GM23248 (cell line): ENCODE data around the gene ATE1. TPM values are rescaled to one million over a fixed set of nuclear protein-coding genes. Genes with fewer than 3 reads are reported as not detected.
"Not testable (repeated sequence)": the region's sequence is repeated elsewhere in the genome, so short reads cannot be mapped to it uniquely, and the experiment has no call there.

ENCODE experiments used
- DNase-seq: peaks from one replicate; pipeline ENCODE4 v3.0.0-alpha.2; 2015
- H2AFZ ChIP-seq: fragments of 200-600 bp; sonication (generic); 2 replicates; pipeline ENCODE4 v1.6.1; 2016; ENCODE audit warnings: antibody characterized with exemption
- H3F3A ChIP-seq: fragments of 200-600 bp; sonication (generic); 2 replicates; pipeline ENCODE4 v1.6.1; 2016; ENCODE audit warnings: mild to moderate bottlenecking, antibody characterized with exemption, mixed run types; ENCODE audit not compliant: insufficient read depth
- H3K27ac ChIP-seq: fragments of 200-600 bp; sonication (generic); 2 replicates; pipeline ENCODE4 v1.5.1; 2016; ENCODE audit warnings: mild to moderate bottlenecking
- H3K27me3 ChIP-seq: fragments of 200-600 bp; sonication (generic); replicated peaks from 2 replicates; pipeline ENCODE4 v1.6.1; 2016; ENCODE audit warnings: mild to moderate bottlenecking; ENCODE audit not compliant: insufficient read depth
- H3K36me3 ChIP-seq: fragments of 200-600 bp; sonication (generic); 2 replicates; pipeline ENCODE4 v1.6.1; 2016; ENCODE audit warnings: low read depth, mild to moderate bottlenecking
- H3K4me1 ChIP-seq: fragments of 200-600 bp; sonication (generic); 2 replicates; pipeline ENCODE4 v1.6.1; 2016; ENCODE audit warnings: mild to moderate bottlenecking; ENCODE audit not compliant: insufficient read depth
- H3K4me2 ChIP-seq: fragments of 200-600 bp; sonication (generic); one replicate; pipeline ENCODE4 v1.6.1; 2016; ENCODE audit warnings: mild to moderate bottlenecking; ENCODE audit not compliant: unreplicated experiment
- H3K4me3 ChIP-seq: fragments of 200-600 bp; sonication (generic); 2 replicates; pipeline ENCODE4 v1.5.1; 2016; ENCODE audit warnings: mild to moderate bottlenecking
- H3K79me2 ChIP-seq: fragments of 200-600 bp; sonication (generic); 2 replicates; pipeline ENCODE4 v1.6.1; 2016; ENCODE audit warnings: mild to moderate bottlenecking; ENCODE audit not compliant: insufficient read depth
- H3K9ac ChIP-seq: fragments of 200-600 bp; sonication (generic); 2 replicates; pipeline ENCODE4 v1.6.1; 2016; ENCODE audit warnings: mild to moderate bottlenecking
- H3K9me2 ChIP-seq: fragments of 200-600 bp; sonication (generic); 2 replicates; pipeline ENCODE4 v1.6.1; 2016; ENCODE audit warnings: mixed run types, mild to moderate bottlenecking, moderate library complexity; ENCODE audit not compliant: insufficient read depth
- H3K9me3 ChIP-seq: fragments of 200-600 bp; sonication (generic); one replicate; pipeline ENCODE4 v1.6.1; 2017; ENCODE audit warnings: low read depth
- H4K20me1 ChIP-seq: fragments of 200-600 bp; sonication (generic); 2 replicates; pipeline ENCODE4 v1.6.0; 2016; ENCODE audit not compliant: insufficient read depth
- EZH2 ChIP-seq: fragments of 200-600 bp; sonication (generic); IDR thresholded peaks from 2 replicates; pipeline ENCODE4 v1.6.1; 2018; ENCODE audit warnings: antibody characterized with exemption, mild to moderate bottlenecking; ENCODE audit not compliant: insufficient read depth, poor library complexity, severe bottlenecking
- EZH2phosphoT487 ChIP-seq: fragments of 200-600 bp; sonication (generic); IDR thresholded peaks from 2 replicates; pipeline ENCODE4 v1.6.1; 2018; ENCODE audit warnings: antibody characterized with exemption, moderate library complexity, mild to moderate bottlenecking, low read depth; ENCODE audit not compliant: insufficient read depth
- WGBS, 2 experiments: methylation state at CpG; one replicate each; pipeline ENCODE4 v1.1.6; 2015 to 2017; ENCODE audit warnings: low lambda C conversion rate in 2 of 2, low coverage in 1 of 2; ENCODE audit errors: missing lambda C conversion rate in 2 of 2; 5-methylcytosine and 5-hydroxymethylcytosine counted together
- in situ Hi-C: fragments of 300-500 bp; cut with MboI; formaldehyde crosslinking; loops from 2 replicates; pipeline ENCODE4 v1.15.0; 2020
- polyA plus RNA-seq: library from polyadenylated mRNA; unstranded; fragments of >200 nt; fragmentation: Nextera tagmentation; extraction: Ambion mirVana; gene quantifications from 2 replicates; pipeline ENCODE4 v1.2.1, GENCODE V29; 2016
- total RNA-seq: library from RNA; depleted of rRNA; stranded (reverse); fragments of >200 nt; shearing (Covaris generic); gene quantifications from 2 replicates; pipeline ENCODE4 v1.2.3, GENCODE V29; 2014

Gene ATE1
- total and polyA plus RNA-seq, 2 experiments from 2014 or later: 14.8 to 19.1 TPM

DNA sequence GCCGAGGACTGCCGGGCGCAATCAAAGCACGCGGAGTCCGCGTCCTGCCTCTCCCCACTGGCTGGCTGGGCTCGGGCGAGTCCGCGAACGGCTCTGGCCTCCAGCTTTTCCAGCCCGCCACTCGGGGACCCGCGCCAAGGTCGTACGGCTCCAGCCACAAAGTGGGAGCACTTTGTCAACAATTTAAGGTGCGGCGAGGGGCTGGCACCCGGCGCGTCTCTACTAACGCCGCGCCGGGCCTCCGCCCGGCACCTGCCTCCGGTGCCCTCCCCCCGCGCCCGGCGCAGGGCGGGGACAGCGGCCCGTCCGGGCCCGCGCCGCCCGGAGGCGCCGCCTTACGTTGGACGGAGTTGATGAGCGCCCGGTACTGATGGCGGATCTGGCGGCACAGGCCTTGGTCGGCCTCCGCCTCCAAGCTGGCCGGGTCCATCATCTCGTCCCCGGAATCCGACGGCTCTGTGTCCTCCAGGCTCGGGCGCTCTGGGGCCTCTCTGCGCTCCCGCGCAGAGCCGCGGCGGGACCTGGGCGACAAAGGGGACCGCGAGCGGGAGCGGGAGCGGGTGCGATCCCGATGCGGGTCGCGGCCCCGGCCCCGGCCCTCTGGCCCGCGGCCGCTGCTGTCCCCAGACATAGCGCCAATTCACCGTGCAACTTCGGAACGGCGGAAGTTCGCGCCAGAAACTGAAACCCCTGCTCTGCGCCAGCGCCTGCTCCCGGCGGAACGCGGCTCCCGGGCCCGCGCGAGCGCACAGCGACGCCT lies 46.9 kb upstream of the ATE1 start, which contains the start of gene NSMCE4A:
TSS of gene NSMCE4A (minus strand) at position 683 of the 760 bp plus-strand sequence. CDS start at position 631, 52 bp downstream.
- Histone ChIP-seq H3K4me1 (peaks cover 5% of the 10 kb centered on the region; the same call in 1 of the 2 replicates), H3K4me3 (peak within 1 kb of the TSS; percentile 92), H3K9me2 (no peaks in the 10 kb centered on the region), H2AFZ (peak within 1 kb of the TSS; percentile 95), H3K9ac (peak within 1 kb of the TSS; percentile 91), H3K36me3 (no peaks in the 10 kb centered on the region), H3K4me2 (peak within 1 kb of the TSS; percentile 93), H3K27me3 (no peaks in the 10 kb centered on the region), H3F3A (peaks cover 6% of the 10 kb centered on the region; the same call in 1 of the 2 replicates), H4K20me1 (no peaks in the 10 kb centered on the region), H3K27ac (peak within 1 kb of the TSS; percentile 71), H3K79me2 (peaks cover 17% of the 10 kb centered on the region; the same call in 1 of the 2 replicates), H3K9me3 (no peaks in the 10 kb centered on the region)
- peak; percentile 88 for DNase-seq
- WGBS, 2 experiments: 1% methylated on average over 43 to 99 of the region's 101 CpGs
- in situ Hi-C loops: no loop called here
- TF ChIP-seq EZH2phosphoT487 (no peak), EZH2 (no peak)

DNA sequence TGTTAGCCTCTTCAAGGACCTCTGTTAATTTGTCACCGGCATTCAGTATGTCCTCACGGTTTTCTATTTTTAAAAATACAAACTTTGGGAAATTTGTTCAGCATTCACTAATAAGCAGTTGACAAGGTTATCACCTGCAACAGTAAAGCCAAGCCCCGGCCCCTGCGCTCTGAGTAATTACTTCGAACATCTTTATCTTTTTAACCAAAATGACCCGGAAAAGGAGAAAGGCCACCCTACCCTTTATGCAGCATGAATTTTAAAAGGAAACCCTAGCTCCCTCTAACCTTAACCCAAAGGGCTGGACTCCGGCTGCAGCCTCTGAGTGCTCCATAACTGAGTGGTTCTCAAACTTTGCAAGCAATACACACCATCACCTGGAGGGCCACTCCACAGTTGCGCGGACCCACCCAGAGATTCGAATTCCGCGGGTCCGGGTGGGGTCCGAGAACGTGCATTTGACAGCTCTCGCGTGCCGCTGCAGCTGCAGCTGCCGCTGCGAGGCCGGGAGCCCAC lies 46.2 kb upstream of the ATE1 start:
- no peaks in the 10 kb centered on the region for H4K20me1 ChIP-seq
- no peaks in the 10 kb centered on the region for H3K27me3 ChIP-seq
- H3K79me2 ChIP-seq: peaks cover 17% of the 10 kb centered on the region; the same call in 1 of the 2 replicates
- peaks cover 5% of the 10 kb centered on the region; the same call in 1 of the 2 replicates for H3K4me1 ChIP-seq
- peaks cover 6% of the 10 kb centered on the region; the same call in 1 of the 2 replicates for H3F3A ChIP-seq
- H2AFZ ChIP-seq: peak overlapping the region; percentile 95
- peak overlapping the region; percentile 93 for H3K4me2 ChIP-seq
- peak overlapping the region; percentile 91 for H3K9ac ChIP-seq
- peak overlapping the region; percentile 92 for H3K4me3 ChIP-seq
- no peaks in the 10 kb centered on the region for H3K9me2 ChIP-seq
- no peak for DNase-seq
- TF ChIP-seq EZH2phosphoT487 (no peak), EZH2 (no peak)
- in situ Hi-C loops: no loop called here
- WGBS, 2 experiments: 4 to 5% methylated on average over 19 to 21 of the region's 21 CpGs
- H3K36me3 ChIP-seq: no peaks in the 10 kb centered on the region
- no peaks in the 10 kb centered on the region for H3K9me3 ChIP-seq
- peak overlapping the region; percentile 71 for H3K27ac ChIP-seq

GRCh38 chr10:121969086-121969485 lies 41.3 kb upstream of the ATE1 start:
- H3K9ac ChIP-seq, H3K4me2 ChIP-seq, H3K4me1 ChIP-seq, H4K20me1 ChIP-seq, H3K27me3 ChIP-seq, H3K27ac ChIP-seq, in situ Hi-C loops, H3F3A ChIP-seq, DNase-seq, H2AFZ ChIP-seq, H3K4me3 ChIP-seq, H3K9me2 ChIP-seq, H3K9me3 ChIP-seq: not testable (repeated sequence)
- peaks cover 15% of the 10 kb centered on the region; the same call in 1 of the 2 replicates for H3K36me3 ChIP-seq
- peaks cover 16% of the 10 kb centered on the region; the same call in 1 of the 2 replicates for H3K79me2 ChIP-seq
- 93 to 96% methylated on average over 8 of the region's 8 CpGs for WGBS, 2 experiments

DNA sequence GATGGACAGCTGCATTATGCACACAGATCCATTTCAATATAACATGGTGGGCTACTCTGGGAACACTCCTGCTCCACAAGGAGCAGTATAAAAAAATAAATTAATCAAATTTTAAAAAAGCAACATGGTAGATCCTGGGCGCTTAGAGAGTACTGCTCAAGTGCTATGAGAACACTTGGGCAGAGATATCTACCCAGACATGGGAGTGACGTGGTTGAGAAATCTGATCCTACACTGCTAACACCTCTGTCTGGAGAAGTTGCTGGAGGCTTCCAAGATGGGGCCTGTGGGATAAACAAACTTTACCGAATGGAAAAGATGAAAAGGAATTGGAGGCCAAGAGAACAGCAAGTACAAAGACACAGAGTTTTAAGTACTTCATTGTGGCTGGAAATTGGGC lies 38.2 kb upstream of the ATE1 start:
- WGBS, 2 experiments: 92 to 96% methylated on average over 3 of the region's 3 CpGs

More for the DNA sequence above, 38.2 kb upstream of the ATE1 start:
- H2AFZ ChIP-seq: no peak overlapping the region
- H3K4me2 ChIP-seq: no peak overlapping the region
- H3F3A ChIP-seq: no peaks in the 10 kb centered on the region
- H3K9me2 ChIP-seq: no peaks in the 10 kb centered on the region
- no peak overlapping the region for H3K27ac ChIP-seq
- in situ Hi-C loops: no loop called here
- no peaks in the 10 kb centered on the region for H3K9me3 ChIP-seq
- H3K4me1 ChIP-seq: no peaks in the 10 kb centered on the region
- H3K36me3 ChIP-seq: peaks cover 15% of the 10 kb centered on the region; the same call in 1 of the 2 replicates
- no peak for TF ChIP-seq EZH2phosphoT487
- TF ChIP-seq EZH2: no peak
- no peak for DNase-seq
- no peak overlapping the region for H3K9ac ChIP-seq
- no peak overlapping the region for H3K4me3 ChIP-seq
- no peaks in the 10 kb centered on the region for H4K20me1 ChIP-seq
- no peaks in the 10 kb centered on the region for H3K27me3 ChIP-seq
- H3K79me2 ChIP-seq: no peaks in the 10 kb centered on the region
